Measurements from ENCODE around the gene TYROBP.

Gene TYROBP

DNA sequence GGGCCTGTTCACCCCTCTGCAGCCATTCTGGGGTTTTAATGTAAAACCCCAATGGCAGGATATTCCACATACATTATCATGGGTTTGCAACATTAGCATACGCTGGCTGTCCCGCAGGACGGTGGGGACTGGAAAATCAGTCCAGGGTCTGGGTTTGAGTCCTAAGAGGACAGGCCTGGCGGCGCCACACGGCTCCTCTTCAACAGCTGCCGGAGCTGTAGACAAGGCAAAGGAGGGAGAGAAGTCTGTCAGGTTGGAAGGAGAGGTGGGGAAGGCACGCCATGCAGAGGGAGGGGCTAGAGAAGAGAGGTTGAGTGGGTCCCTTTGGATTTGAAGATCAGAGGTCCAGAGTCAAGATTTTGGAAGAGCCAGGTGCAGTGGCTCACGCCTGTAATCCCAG, 19.7 kb downstream of the TYROBP start:
- Histone ChIP-seq H2AFZ (ENCODE audit: low read depth, low read length) (no peak overlapping the region), H3K36me3 (ENCODE audit: insufficient read depth, low read length) (peaks cover 30% of the 10 kb centered on the region), H4K20me1 (ENCODE audit: insufficient read depth, low read length) (0 out of 2 replicates have a peak, but pooled peaks cover 4% of the 10 kb centered on the region), H3K9ac (ENCODE audit: low read depth, low read length) (no peak overlapping the region), H3K27ac (ENCODE audit: low read length) (no peak overlapping the region), H3K4me1 (ENCODE audit: insufficient read depth, low read length) (no peaks in the 10 kb centered on the region), H3K27me3 (ENCODE audit: insufficient read depth, low read length, poor library complexity) (no peaks in the 10 kb centered on the region), H3K9me3 (ENCODE audit: insufficient read depth, low read length, severe bottlenecking) (no peaks in the 10 kb centered on the region), H3K4me3 (ENCODE audit: low read depth in 1 of 2, low read length in 2 of 2) (no peak overlapping the region), H3K4me2 (ENCODE audit: insufficient read depth, low read length) (no peak overlapping the region), H3K79me2 (ENCODE audit: insufficient read depth, low read length) (no peaks in the 10 kb centered on the region)
- no peak for DNase-seq
- TF ChIP-seq EZH2 (IDR thresholded peaks at IDR 0.05; ENCODE audit: borderline replicate concordance, low read depth, low read length, severe bottlenecking), result no peak
- TF ChIP-seq, protein P1, sequence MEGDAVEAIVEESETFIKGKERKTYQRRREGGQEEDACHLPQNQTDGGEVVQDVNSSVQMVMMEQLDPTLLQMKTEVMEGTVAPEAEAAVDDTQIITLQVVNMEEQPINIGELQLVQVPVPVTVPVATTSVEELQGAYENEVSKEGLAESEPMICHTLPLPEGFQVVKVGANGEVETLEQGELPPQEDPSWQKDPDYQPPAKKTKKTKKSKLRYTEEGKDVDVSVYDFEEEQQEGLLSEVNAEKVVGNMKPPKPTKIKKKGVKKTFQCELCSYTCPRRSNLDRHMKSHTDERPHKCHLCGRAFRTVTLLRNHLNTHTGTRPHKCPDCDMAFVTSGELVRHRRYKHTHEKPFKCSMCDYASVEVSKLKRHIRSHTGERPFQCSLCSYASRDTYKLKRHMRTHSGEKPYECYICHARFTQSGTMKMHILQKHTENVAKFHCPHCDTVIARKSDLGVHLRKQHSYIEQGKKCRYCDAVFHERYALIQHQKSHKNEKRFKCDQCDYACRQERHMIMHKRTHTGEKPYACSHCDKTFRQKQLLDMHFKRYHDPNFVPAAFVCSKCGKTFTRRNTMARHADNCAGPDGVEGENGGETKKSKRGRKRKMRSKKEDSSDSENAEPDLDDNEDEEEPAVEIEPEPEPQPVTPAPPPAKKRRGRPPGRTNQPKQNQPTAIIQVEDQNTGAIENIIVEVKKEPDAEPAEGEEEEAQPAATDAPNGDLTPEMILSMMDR (IDR thresholded peaks at IDR 0.05; ENCODE audit: borderline replicate concordance, extremely low read depth, low read length, poor library complexity, severe bottlenecking), result no peak
- ATAC-seq (ENCODE audit: insufficient read depth, low read depth), result no peak

DNA sequence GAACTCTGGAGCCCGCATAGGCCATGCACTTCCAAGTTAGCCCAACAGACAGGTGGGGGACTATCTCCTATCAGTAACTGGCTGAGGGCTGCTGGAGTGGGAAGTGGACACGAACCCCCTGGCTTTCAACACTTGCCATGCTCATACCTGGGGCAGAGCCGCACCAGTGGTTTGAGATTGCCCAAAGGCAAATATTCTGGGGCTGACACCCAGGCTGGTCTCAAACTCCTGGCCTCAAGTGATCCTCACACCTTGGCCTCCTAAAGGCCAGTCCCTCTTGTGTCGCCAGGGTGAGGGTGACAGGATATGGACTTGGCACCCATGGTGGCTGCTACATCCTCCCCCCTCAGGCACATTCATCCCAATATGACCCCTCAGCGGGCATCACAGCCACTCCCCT, 20.9 kb downstream of the TYROBP start:
- DNase-seq (no peak), ATAC-seq (ENCODE audit: insufficient read depth, low read depth) (no peak)
- Histone ChIP-seq H3K9me3 (ENCODE audit: insufficient read depth, low read length, severe bottlenecking) (no peaks in the 10 kb centered on the region), H3K27ac (ENCODE audit: low read length) (no peak overlapping the region), H3K4me3 (ENCODE audit: low read depth in 1 of 2, low read length in 2 of 2) (no peak overlapping the region), H3K9ac (ENCODE audit: low read depth, low read length) (no peak overlapping the region), H2AFZ (ENCODE audit: low read depth, low read length) (no peak overlapping the region), H3K36me3 (ENCODE audit: insufficient read depth, low read length) (peaks cover 30% of the 10 kb centered on the region), H3K27me3 (ENCODE audit: insufficient read depth, low read length, poor library complexity) (no peaks in the 10 kb centered on the region), H3K4me2 (ENCODE audit: insufficient read depth, low read length) (no peak overlapping the region), H4K20me1 (ENCODE audit: insufficient read depth, low read length) (0 out of 2 replicates have a peak, but pooled peaks cover 4% of the 10 kb centered on the region), H3K4me1 (ENCODE audit: insufficient read depth, low read length) (no peaks in the 10 kb centered on the region), H3K79me2 (ENCODE audit: insufficient read depth, low read length) (no peaks in the 10 kb centered on the region)
- TF ChIP-seq, protein P1 (IDR thresholded peaks at IDR 0.05; ENCODE audit: borderline replicate concordance, extremely low read depth, low read length, poor library complexity, severe bottlenecking), result no peak
- TF ChIP-seq EZH2 (IDR thresholded peaks at IDR 0.05; ENCODE audit: borderline replicate concordance, low read depth, low read length, severe bottlenecking), result no peak

DNA sequence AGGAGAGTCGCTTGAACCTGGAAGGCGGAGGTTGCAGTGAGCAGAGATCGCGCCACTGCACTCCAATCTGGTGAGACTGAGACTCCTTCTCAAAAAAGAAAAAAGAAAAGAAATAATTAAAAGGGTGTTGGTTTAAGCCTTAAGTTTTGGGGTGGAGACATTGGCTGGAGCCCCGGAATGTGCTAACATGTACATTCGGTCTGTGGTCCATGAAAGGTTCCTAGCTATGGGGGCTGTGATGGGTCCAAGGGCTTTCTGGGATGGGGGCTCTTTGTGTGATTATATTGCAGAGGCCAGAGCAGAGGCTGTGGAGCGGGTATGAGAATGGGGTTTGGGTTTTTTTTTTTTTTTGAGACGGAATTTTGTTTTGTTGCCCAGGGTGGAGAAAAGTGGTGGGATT, 22.2 kb downstream of the TYROBP start:
- no peak for ATAC-seq (ENCODE audit: insufficient read depth, low read depth)

More for the DNA sequence above, 22.2 kb downstream of the TYROBP start:
- peaks cover 27% of the 10 kb centered on the region for H3K36me3 ChIP-seq (ENCODE audit: insufficient read depth, low read length)
- H3K9ac ChIP-seq (ENCODE audit: low read depth, low read length), result no peak overlapping the region
- H3K4me1 ChIP-seq (ENCODE audit: insufficient read depth, low read length), result no peaks in the 10 kb centered on the region
- H3K4me2 ChIP-seq (ENCODE audit: insufficient read depth, low read length), result no peak overlapping the region
- TF ChIP-seq EZH2 (IDR thresholded peaks at IDR 0.05; ENCODE audit: borderline replicate concordance, low read depth, low read length, severe bottlenecking), result no peak
- TF ChIP-seq, protein P1 (IDR thresholded peaks at IDR 0.05; ENCODE audit: borderline replicate concordance, extremely low read depth, low read length, poor library complexity, severe bottlenecking), result no peak
- H3K79me2 ChIP-seq (ENCODE audit: insufficient read depth, low read length), result no peaks in the 10 kb centered on the region
- 0 out of 2 replicates have a peak, but pooled peaks cover 4% of the 10 kb centered on the region for H4K20me1 ChIP-seq (ENCODE audit: insufficient read depth, low read length)
- H3K4me3 ChIP-seq (ENCODE audit: low read depth in 1 of 2, low read length in 2 of 2), result no peak overlapping the region
- H3K27ac ChIP-seq (ENCODE audit: low read length), result no peak overlapping the region
- DNase-seq, result no peak
- no peaks in the 10 kb centered on the region for H3K9me3 ChIP-seq (ENCODE audit: insufficient read depth, low read length, severe bottlenecking)
- H2AFZ ChIP-seq (ENCODE audit: low read depth, low read length), result no peak overlapping the region
- no peaks in the 10 kb centered on the region for H3K27me3 ChIP-seq (ENCODE audit: insufficient read depth, low read length, poor library complexity)
